Astrocyte (in vitro differentiated cells and primary cell): ENCODE measurements around the gene PRKCD. TPM values are rescaled to one million over a fixed set of nuclear protein-coding genes. Genes with fewer than 3 reads are reported as not detected.

Experiments used
- DNase-seq: peaks from one replicate; pipeline ENCODE4 v3.0.0-alpha.2; 2010; ENCODE audit warnings: low read depth
- FAIRE-seq: peaks from 2 replicates; lab custom pipeline; 2011; peaks lifted over from hg19 to GRCh38; lab: Jason Lieb, UNC
- H2AFZ ChIP-seq: 2 replicates; pipeline ENCODE4 v1.6.0; 2012; ENCODE audit warnings: low read depth, low read length, inconsistent platforms
- H3K27ac ChIP-seq: 2 replicates; pipeline ENCODE4 v1.5.1; 2011; ENCODE audit warnings: low read depth, low read length, inconsistent platforms
- H3K27me3 ChIP-seq: 2 replicates; pipeline ENCODE4 v1.6.0; 2011; ENCODE audit warnings: low read length, inconsistent platforms; ENCODE audit not compliant: insufficient read depth
- H3K36me3 ChIP-seq: 2 replicates; pipeline ENCODE4 v1.5.1; 2011; ENCODE audit warnings: low read length, inconsistent platforms; ENCODE audit not compliant: insufficient read depth
- H3K4me1 ChIP-seq: 2 replicates; pipeline ENCODE4 v1.5.1; 2011; ENCODE audit warnings: low read length, inconsistent platforms; ENCODE audit not compliant: insufficient read depth
- H3K4me2 ChIP-seq: 2 replicates; pipeline ENCODE4 v1.6.0; 2012; ENCODE audit warnings: low read length, inconsistent platforms
- H3K4me3 ChIP-seq: 2 replicates; pipeline ENCODE4 v1.5.1; 2011; ENCODE audit warnings: low read depth, mild to moderate bottlenecking, low read length, inconsistent platforms; ENCODE audit not compliant: insufficient read depth
- H3K79me2 ChIP-seq: 2 replicates; pipeline ENCODE4 v1.6.0; 2012; ENCODE audit warnings: mild to moderate bottlenecking, low read length, inconsistent platforms; ENCODE audit not compliant: insufficient read depth
- H3K9ac ChIP-seq: 2 replicates; pipeline ENCODE4 v1.6.0; 2012; ENCODE audit warnings: mild to moderate bottlenecking, low read length, inconsistent platforms
- H3K9me3 ChIP-seq: 2 replicates; pipeline ENCODE4 v1.5.1; 2012; ENCODE audit warnings: low read depth, mild to moderate bottlenecking, low read length, inconsistent platforms; ENCODE audit not compliant: insufficient read depth
- H4K20me1 ChIP-seq: 2 replicates; pipeline ENCODE4 v1.6.0; 2012; ENCODE audit warnings: low read length, inconsistent platforms; ENCODE audit not compliant: insufficient read depth
- H3K27ac Mint-ChIP-seq: one replicate; pipeline ENCODE4 v1.8.0; 2021; ENCODE audit warnings: mild to moderate bottlenecking, mixed read lengths; ENCODE audit not compliant: unreplicated experiment
- H3K27me3 Mint-ChIP-seq: one replicate; pipeline ENCODE4 v1.8.0; 2021; ENCODE audit warnings: low read depth, mixed read lengths; ENCODE audit not compliant: unreplicated experiment
- H3K36me3 Mint-ChIP-seq: one replicate; pipeline ENCODE4 v1.8.0; 2021; ENCODE audit warnings: low read depth, mixed read lengths; ENCODE audit not compliant: unreplicated experiment
- H3K4me1 Mint-ChIP-seq: one replicate; pipeline ENCODE4 v1.8.0; 2021; ENCODE audit warnings: low read depth, mixed read lengths; ENCODE audit not compliant: unreplicated experiment
- H3K4me3 Mint-ChIP-seq: one replicate; pipeline ENCODE4 v1.8.0; 2021; ENCODE audit warnings: mild to moderate bottlenecking, moderate library complexity, mixed read lengths; ENCODE audit not compliant: unreplicated experiment
- H3K9me3 Mint-ChIP-seq: one replicate; pipeline ENCODE4 v1.8.0; 2021; ENCODE audit warnings: mild to moderate bottlenecking, mixed read lengths; ENCODE audit not compliant: unreplicated experiment
- EZH2 ChIP-seq: IDR thresholded peaks from 2 replicates; pipeline ENCODE4 v1.6.1; 2012; ENCODE audit warnings: mild to moderate bottlenecking, low read length, inconsistent platforms; ENCODE audit not compliant: insufficient read depth
- total RNA-seq: library from RNA; stranded (reverse); gene quantifications from 2 replicates; pipeline ENCODE4 v1.2.1, GENCODE V29; 2021
- TF ChIP-seq, protein P1 (sequence below): IDR thresholded peaks from 2 replicates; pipeline ENCODE4 v1.5.1; 2011; ENCODE audit warnings: low read depth, mild to moderate bottlenecking, inconsistent platforms, low read length, moderate library complexity; ENCODE audit not compliant: insufficient read depth

Gene PRKCD
- total RNA-seq, 1 donor from 2014 or later: 25.4 TPM

DNA sequence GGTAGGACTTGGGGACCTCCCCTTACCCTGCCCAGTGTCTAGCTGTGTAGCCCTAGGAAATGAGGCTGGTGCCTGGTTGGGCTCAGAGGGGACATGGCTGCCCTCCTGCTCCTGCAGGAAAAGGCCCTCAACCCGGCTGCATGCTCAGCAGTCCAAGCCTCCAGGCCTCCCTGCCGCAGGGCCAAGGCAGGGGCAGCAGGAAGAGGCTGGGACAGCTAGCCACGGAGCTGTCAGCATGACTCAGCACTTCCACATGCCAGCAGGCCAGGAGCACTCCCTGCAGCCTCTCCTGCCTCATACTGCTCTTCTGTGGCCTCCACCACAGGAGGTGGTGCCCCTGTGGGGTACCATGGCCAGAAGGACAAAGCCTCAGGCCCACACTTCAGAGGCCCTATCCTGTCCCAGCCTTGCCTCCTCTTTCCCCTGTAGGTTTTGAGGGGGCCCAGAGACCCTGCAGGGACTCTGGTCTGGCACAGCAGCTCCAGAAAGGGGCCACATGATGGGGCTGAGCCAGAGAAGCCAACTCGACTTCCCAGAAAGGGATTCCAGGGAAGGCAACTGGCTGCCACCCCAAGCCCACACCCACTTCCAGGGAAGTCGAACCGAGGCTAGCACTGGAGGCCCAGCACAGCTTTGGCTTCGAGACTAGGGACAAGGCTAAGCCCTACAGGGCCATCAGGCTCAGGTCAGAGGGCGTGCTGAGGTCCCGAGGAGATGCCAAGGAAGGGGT is 75.3 kb downstream of the PRKCD start:
- peak overlapping the region; percentile 54 for H3K4me2 ChIP-seq
- Mint-ChIP-seq H3K36me3 (peaks cover 16% of the 10 kb centered on the region), H3K9me3 (no peaks in the 10 kb centered on the region), H3K4me3 (no peak overlapping the region), H3K4me1 (peaks cover 31% of the 10 kb centered on the region), H3K27ac (peak overlapping the region; percentile 77), H3K27me3 (no peaks in the 10 kb centered on the region)
- H3K4me3 ChIP-seq: no peak overlapping the region
- FAIRE-seq (peak; percentile 84), DNase-seq (peak; percentile 90)
- peaks cover 34% of the 10 kb centered on the region for H3K36me3 ChIP-seq
- peak overlapping the region; percentile 93 for H3K27ac ChIP-seq
- H3K4me1 ChIP-seq: peaks cover 46% of the 10 kb centered on the region
- TF ChIP-seq EZH2: no peak
- TF ChIP-seq, protein P1, sequence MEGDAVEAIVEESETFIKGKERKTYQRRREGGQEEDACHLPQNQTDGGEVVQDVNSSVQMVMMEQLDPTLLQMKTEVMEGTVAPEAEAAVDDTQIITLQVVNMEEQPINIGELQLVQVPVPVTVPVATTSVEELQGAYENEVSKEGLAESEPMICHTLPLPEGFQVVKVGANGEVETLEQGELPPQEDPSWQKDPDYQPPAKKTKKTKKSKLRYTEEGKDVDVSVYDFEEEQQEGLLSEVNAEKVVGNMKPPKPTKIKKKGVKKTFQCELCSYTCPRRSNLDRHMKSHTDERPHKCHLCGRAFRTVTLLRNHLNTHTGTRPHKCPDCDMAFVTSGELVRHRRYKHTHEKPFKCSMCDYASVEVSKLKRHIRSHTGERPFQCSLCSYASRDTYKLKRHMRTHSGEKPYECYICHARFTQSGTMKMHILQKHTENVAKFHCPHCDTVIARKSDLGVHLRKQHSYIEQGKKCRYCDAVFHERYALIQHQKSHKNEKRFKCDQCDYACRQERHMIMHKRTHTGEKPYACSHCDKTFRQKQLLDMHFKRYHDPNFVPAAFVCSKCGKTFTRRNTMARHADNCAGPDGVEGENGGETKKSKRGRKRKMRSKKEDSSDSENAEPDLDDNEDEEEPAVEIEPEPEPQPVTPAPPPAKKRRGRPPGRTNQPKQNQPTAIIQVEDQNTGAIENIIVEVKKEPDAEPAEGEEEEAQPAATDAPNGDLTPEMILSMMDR: no peak
- H3K9me3 ChIP-seq: no peaks in the 10 kb centered on the region
- peak overlapping the region; percentile 30 for H2AFZ ChIP-seq
- peaks cover 40% of the 10 kb centered on the region for H4K20me1 ChIP-seq
- no peaks in the 10 kb centered on the region for H3K27me3 ChIP-seq
- peaks cover 77% of the 10 kb centered on the region for H3K79me2 ChIP-seq
- peak overlapping the region; percentile 71 for H3K9ac ChIP-seq

DNA sequence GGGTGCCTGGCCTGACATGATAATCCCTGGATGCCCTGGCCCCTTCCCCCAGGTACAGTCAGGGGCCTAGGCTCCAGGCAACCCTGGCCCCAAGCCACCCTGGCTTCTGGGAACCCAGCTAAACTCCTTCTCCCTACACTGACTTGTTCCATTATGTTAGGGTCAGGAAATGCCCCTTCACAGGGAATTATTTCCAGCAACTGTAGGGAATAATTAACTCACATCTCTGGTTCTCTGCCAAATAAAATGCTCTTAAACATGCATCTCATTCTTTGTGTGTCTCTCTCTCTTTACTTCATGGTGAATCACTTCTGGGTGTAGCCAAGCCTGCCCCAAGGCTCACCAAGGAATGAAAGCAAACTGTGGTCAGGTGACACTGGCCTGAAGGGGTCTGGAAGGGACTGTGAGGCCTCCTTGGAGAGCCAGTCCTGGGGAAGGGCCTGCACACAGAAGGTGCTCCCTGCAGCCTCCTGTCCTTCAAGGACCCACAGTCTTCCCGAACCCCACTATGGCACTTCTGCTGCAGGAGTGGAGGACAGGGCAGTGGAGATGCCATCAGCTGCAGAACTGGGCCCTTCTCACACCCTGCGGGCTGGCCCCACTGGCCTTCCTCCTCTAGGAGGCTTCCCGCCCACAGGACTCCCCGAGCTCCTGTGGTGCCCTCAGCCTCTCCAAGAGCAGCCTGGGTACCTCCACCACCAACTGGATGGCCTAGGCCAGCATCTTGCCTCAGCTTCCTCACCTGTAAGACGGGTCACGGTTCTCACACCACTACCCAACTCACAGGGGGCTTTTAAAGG is 77.2 kb downstream of the PRKCD start:
- Mint-ChIP-seq H3K36me3 (peaks cover 16% of the 10 kb centered on the region), H3K4me1 (peaks cover 40% of the 10 kb centered on the region)

More for the DNA sequence above, 77.2 kb downstream of the PRKCD start:
- no peak overlapping the region for H3K27ac Mint-ChIP-seq
- Histone ChIP-seq H3K27me3 (no peaks in the 10 kb centered on the region), H3K9ac (peak overlapping the region; percentile 64), H3K4me2 (peak overlapping the region; percentile 66), H3K4me1 (peaks cover 49% of the 10 kb centered on the region), H2AFZ (no peak overlapping the region), H3K9me3 (no peaks in the 10 kb centered on the region), H3K27ac (peak overlapping the region; percentile 93), H3K36me3 (peaks cover 28% of the 10 kb centered on the region), H4K20me1 (peaks cover 42% of the 10 kb centered on the region), H3K4me3 (no peak overlapping the region), H3K79me2 (peaks cover 79% of the 10 kb centered on the region)
- H3K4me3 Mint-ChIP-seq: no peak overlapping the region
- no peaks in the 10 kb centered on the region for H3K27me3 Mint-ChIP-seq
- no peak for TF ChIP-seq EZH2
- TF ChIP-seq, protein P1: no peak
- no peaks in the 10 kb centered on the region for H3K9me3 Mint-ChIP-seq
- FAIRE-seq (peak; percentile 100), DNase-seq (peak; percentile 98)
